Gastrocnemius medialis (tissue), 4 donors: ENCODE data around the gene B4GALNT1.

Source experiments
- CTCF ChIP-seq, 5 experiments: fragments of 450-650 bp in 3 of 5; fragments of 200-600 bp in 2 of 5; sonication (generic) in 2 of 5; IDR thresholded peaks in 4 of 5; conservative IDR thresholded peaks in 1 of 5; 1 replicate in 4 of 5; 2 replicates in 1 of 5; pipeline ENCODE4 v1.5.1; 2016 to 2019; ENCODE audit warnings: antibody characterized with exemption in 5 of 5, mild to moderate bottlenecking in 3 of 5, moderate library complexity in 3 of 5
- POLR2A ChIP-seq, 2 donors: fragments of 450-650 bp; IDR thresholded peaks; one replicate each; pipeline ENCODE4 v1.6.1; 2017; ENCODE audit warnings: antibody characterized with exemption in 2 of 2, mild to moderate bottlenecking in 2 of 2, moderate library complexity in 2 of 2

GRCh38 chr12:57582440-57582839, 50.6 kb downstream of the B4GALNT1 start:
- TF ChIP-seq CTCF (IDR thresholded peaks at IDR 0.05 in 4 of 5, conservative IDR thresholded peaks at IDR 0.05 in 1 of 5) (no peak), POLR2A (IDR thresholded peaks at IDR 0.05) (no peak)
